ENCODE data around the gene HHIPL1.

DNA sequence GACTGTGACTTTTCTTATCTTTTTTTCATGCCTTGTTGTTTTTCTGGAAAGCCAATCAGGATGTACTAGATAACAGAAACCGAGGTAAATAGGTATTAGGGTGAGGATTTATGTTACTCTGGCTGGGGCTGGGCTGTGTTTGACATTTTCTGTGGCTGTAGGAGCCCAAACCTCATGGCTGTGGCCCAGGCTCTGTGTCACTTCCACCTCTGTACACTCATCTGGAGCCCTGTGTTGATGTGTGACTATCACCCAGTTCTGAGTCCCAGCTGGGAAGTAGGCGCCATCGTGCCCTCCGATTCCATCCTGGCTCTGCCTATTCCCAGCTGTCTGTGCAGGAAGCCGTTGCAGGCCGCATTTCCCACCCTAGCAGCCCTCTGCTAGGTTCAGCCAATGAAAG, 1.6 kb upstream of the HHIPL1 start:
- TF ChIP-seq CTCF (IDR thresholded peaks at IDR 0.05) (no peak), ZFX (IDR thresholded peaks at IDR 0.05; ENCODE audit: borderline replicate concordance) (no peak)
